GM21619 (cell line): ENCODE results near the gene PDIA3.
"Not testable (repeated sequence)": the region's sequence is repeated elsewhere in the genome, so short reads cannot be mapped to it uniquely, and the experiment has no call there.

ENCODE experiments used
- ATAC-seq: cut with Tn5 transposase; IDR thresholded peaks from one replicate; pipeline ENCODE4 v1.9.1; 2021; ENCODE audit not compliant: unreplicated experiment

Gene PDIA3

GRCh38 chr15:43815064-43815463 is 68.8 kb downstream of the PDIA3 start:
- ATAC-seq: not testable (repeated sequence)

GRCh38 chr15:43821505-43821904 is 75.3 kb downstream of the PDIA3 start:
- ATAC-seq: no peak
